ENCODE results near the gene FOXC2. TPM values are rescaled to one million over a fixed set of nuclear protein-coding genes. Genes with fewer than 3 reads are reported as not detected.

The FOXC2 gene
- total and polyA plus RNA-seq, 2 donors (not counting 3 experiments of a cell fraction or from before 2014, with no cell fraction given), result 7.7 to 44.0 TPM

- TF ChIP-seq POLR2A (IDR thresholded peaks at IDR 0.05; ENCODE audit: low read depth, low read length) (no peak), GATA2 (IDR thresholded peaks at IDR 0.05; ENCODE audit: insufficient read depth, insufficient read length, low read depth, low read length) (no peak)
- intact Hi-C loops (cut with micrococcal nuclease), result loop anchor here (1.0 to 2.0 kb wide), 5 partner anchors 174 to 612 kb away; no protein-coding TSS in a partner anchor
- peaks cover 2 to 5% of the 10 kb centered on the region in 2 experiments for H3K36me3 ChIP-seq (ENCODE audit: control insufficient read depth in 2 of 2, extremely low read depth in 1 of 2, insufficient read depth in 2 of 2, low read length in 2 of 2)
- H4K20me1 ChIP-seq (replicated peaks; ENCODE audit: control insufficient read depth, extremely low read depth, insufficient read depth, low read length), result no peaks in the 10 kb centered on the region
- POLR2A ChIA-PET, result interaction anchor here (0.6 to 1.7 kb wide), 3 partner anchors 9 to 495 kb away, joined by 3 to 6 read pairs (median 3); no protein-coding TSS in a partner anchor
- peaks cover 29% of the 10 kb centered on the region for H3K4me1 ChIP-seq (ENCODE audit: control insufficient read depth, extremely low read depth, insufficient read depth, low read length)
- H3K9me3 ChIP-seq (replicated peaks; ENCODE audit: control insufficient read depth, insufficient read depth, low read length), result no peaks in the 10 kb centered on the region
- DNase-seq (ENCODE audit: low read depth, low spot score), result peak; percentile 68
- H3K4me3 ChIP-seq (replicated peaks in 1 of 3; ENCODE audit: insufficient read depth in 1 of 3, low read depth in 1 of 3, low read length in 3 of 3), result peak overlapping the region; percentile 82 to 99 (median 94)
- dilution Hi-C loops (cut with MboI; ENCODE audit: extremely low pct_ligation_motif_present, low sequenced_read_pairs), result no loop called here
- peak overlapping the region; percentile 86 for H3K9ac ChIP-seq (replicated peaks; ENCODE audit: extremely low read depth, insufficient read depth, low read length)
- no peaks in the 10 kb centered on the region for H3K27me3 ChIP-seq (ENCODE audit: control insufficient read depth in 2 of 2, insufficient read depth in 2 of 2, low read length in 2 of 2)
- BruUV-seq (replicated peaks), result TSS peak; percentile 23
- H3K79me2 ChIP-seq (ENCODE audit: control insufficient read depth, insufficient read depth, low read length), result peaks cover 68% of the 10 kb centered on the region
- H3K9me1 ChIP-seq (replicated peaks; ENCODE audit: control insufficient read depth, extremely low read depth, insufficient read depth, low read length), result no peaks in the 10 kb centered on the region
- peak overlapping the region; percentile 39 for H3K4me2 ChIP-seq (ENCODE audit: insufficient read depth, low read length)
- peak overlapping the region; percentile 78 for H3K27ac ChIP-seq (ENCODE audit: insufficient read depth, low read depth, low read length)
- CTCF ChIA-PET, result interaction anchor here (0.7 to 10.4 kb wide), 10 partner anchors 95 to 731 kb away, joined by 3 to 283 read pairs (median 4); no protein-coding TSS in a partner anchor
- FAIRE-seq, result peak; percentile 38
- H2AFZ ChIP-seq (ENCODE audit: low read depth, low read length), result no peak overlapping the region
These were observed 504 bp downstream of the FOXC2 start for GRCh38 chr16:86566966-86567700.

GRCh38 chr16:86567701-86568581 is 1.3 kb downstream of the FOXC2 start:
- peak; percentile 52 for DNase-seq (ENCODE audit: low read depth, low spot score)

More at GRCh38 chr16:86567701-86568581, 1.3 kb downstream of the FOXC2 start:
- H3K27ac ChIP-seq (ENCODE audit: insufficient read depth, low read depth, low read length), result peak overlapping the region; percentile 78
- ChIA-PET CTCF (interaction anchor here (0.7 to 10.4 kb wide), 7 partner anchors 193 to 711 kb away, joined by 3 to 283 read pairs (median 6); no protein-coding TSS in a partner anchor), POLR2A (interaction anchor here (0.9 kb wide), 1 partner anchor 8 kb away, joined by 3 read pairs; no protein-coding TSS in a partner anchor)
- no peaks in the 10 kb centered on the region for H4K20me1 ChIP-seq (replicated peaks; ENCODE audit: control insufficient read depth, extremely low read depth, insufficient read depth, low read length)
- peak overlapping the region; percentile 86 for H3K9ac ChIP-seq (replicated peaks; ENCODE audit: extremely low read depth, insufficient read depth, low read length)
- H2AFZ ChIP-seq (ENCODE audit: low read depth, low read length), result no peak overlapping the region
- dilution Hi-C loops (cut with MboI; ENCODE audit: extremely low pct_ligation_motif_present, low sequenced_read_pairs) (no loop called here), intact Hi-C loops (cut with micrococcal nuclease) (loop anchor here (2.0 kb wide), 2 partner anchors 267 to 611 kb away; no protein-coding TSS in a partner anchor)
- no peaks in the 10 kb centered on the region for H3K27me3 ChIP-seq (ENCODE audit: control insufficient read depth in 2 of 2, insufficient read depth in 2 of 2, low read length in 2 of 2)
- TF ChIP-seq MYC (IDR thresholded peaks at IDR 0.05; ENCODE audit: low read depth, low read length) (no peak), POLR2AphosphoS5 (IDR thresholded peaks at IDR 0.05; ENCODE audit: insufficient read depth, low read depth, low read length) (peak; percentile 4), JUN (IDR thresholded peaks at IDR 0.05; ENCODE audit: borderline replicate concordance, insufficient read depth, insufficient read length, low read depth) (no peak), EZH2 (IDR thresholded peaks at IDR 0.05; ENCODE audit: borderline replicate concordance, low read depth, low read length, severe bottlenecking) (no peak)
- TF ChIP-seq, protein P1, sequence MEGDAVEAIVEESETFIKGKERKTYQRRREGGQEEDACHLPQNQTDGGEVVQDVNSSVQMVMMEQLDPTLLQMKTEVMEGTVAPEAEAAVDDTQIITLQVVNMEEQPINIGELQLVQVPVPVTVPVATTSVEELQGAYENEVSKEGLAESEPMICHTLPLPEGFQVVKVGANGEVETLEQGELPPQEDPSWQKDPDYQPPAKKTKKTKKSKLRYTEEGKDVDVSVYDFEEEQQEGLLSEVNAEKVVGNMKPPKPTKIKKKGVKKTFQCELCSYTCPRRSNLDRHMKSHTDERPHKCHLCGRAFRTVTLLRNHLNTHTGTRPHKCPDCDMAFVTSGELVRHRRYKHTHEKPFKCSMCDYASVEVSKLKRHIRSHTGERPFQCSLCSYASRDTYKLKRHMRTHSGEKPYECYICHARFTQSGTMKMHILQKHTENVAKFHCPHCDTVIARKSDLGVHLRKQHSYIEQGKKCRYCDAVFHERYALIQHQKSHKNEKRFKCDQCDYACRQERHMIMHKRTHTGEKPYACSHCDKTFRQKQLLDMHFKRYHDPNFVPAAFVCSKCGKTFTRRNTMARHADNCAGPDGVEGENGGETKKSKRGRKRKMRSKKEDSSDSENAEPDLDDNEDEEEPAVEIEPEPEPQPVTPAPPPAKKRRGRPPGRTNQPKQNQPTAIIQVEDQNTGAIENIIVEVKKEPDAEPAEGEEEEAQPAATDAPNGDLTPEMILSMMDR (IDR thresholded peaks at IDR 0.05; ENCODE audit: extremely low read depth in 1 of 2, insufficient read depth in 1 of 2, low read depth in 1 of 2, low read length in 2 of 2), result peak; percentile 9 to 29
- TF ChIP-seq, protein P2, sequence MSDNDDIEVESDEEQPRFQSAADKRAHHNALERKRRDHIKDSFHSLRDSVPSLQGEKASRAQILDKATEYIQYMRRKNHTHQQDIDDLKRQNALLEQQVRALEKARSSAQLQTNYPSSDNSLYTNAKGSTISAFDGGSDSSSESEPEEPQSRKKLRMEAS (IDR thresholded peaks at IDR 0.05; ENCODE audit: insufficient read depth, insufficient read length), result no peak
- no TSS peak for BruUV-seq (replicated peaks)
- peaks cover 38% of the 10 kb centered on the region for H3K4me1 ChIP-seq (ENCODE audit: control insufficient read depth, extremely low read depth, insufficient read depth, low read length)
- H3K4me3 ChIP-seq (replicated peaks in 1 of 3; ENCODE audit: insufficient read depth in 1 of 3, low read depth in 1 of 3, low read length in 3 of 3), result peak overlapping the region; percentile 88 to 99 (median 94)
- peaks cover 4 to 5% of the 10 kb centered on the region in 2 experiments for H3K36me3 ChIP-seq (ENCODE audit: control insufficient read depth in 2 of 2, extremely low read depth in 1 of 2, insufficient read depth in 2 of 2, low read length in 2 of 2)
- no peaks in the 10 kb centered on the region for H3K9me1 ChIP-seq (replicated peaks; ENCODE audit: control insufficient read depth, extremely low read depth, insufficient read depth, low read length)
- peaks cover 76% of the 10 kb centered on the region for H3K79me2 ChIP-seq (ENCODE audit: control insufficient read depth, insufficient read depth, low read length)
- H3K4me2 ChIP-seq (ENCODE audit: insufficient read depth, low read length), result no peak overlapping the region
- H3K9me3 ChIP-seq (replicated peaks; ENCODE audit: control insufficient read depth, insufficient read depth, low read length), result no peaks in the 10 kb centered on the region
- no peak for FAIRE-seq

All from endothelial cell of umbilical vein (primary cell).